Measurements from ENCODE around the gene IFI16.
"Not testable (repeated sequence)": the region's sequence is repeated elsewhere in the genome, so short reads cannot be mapped to it uniquely, and the experiment has no call there.

Gene IFI16

GRCh38 chr1:159100589-159100988 lies 90.9 kb downstream of the IFI16 start:
- no peak for DNase-seq (ENCODE audit: low read depth)

GRCh38 chr1:159103021-159103420 lies 93.3 kb downstream of the IFI16 start:
- DNase-seq (ENCODE audit: low read depth) = not testable (repeated sequence)

All from stimulated activated CD4-positive, alpha-beta T cell treated with anti-CD3 and anti-CD28 coated beads, Interleukin-2, amount 100 ng/mL, for 4 hours (primary cell).